ENCODE results near the gene EPHB1.

GRCh38 chr3:134952371-134952770 is 157.3 kb downstream of the EPHB1 start:
- TF ChIP-seq, protein P1, sequence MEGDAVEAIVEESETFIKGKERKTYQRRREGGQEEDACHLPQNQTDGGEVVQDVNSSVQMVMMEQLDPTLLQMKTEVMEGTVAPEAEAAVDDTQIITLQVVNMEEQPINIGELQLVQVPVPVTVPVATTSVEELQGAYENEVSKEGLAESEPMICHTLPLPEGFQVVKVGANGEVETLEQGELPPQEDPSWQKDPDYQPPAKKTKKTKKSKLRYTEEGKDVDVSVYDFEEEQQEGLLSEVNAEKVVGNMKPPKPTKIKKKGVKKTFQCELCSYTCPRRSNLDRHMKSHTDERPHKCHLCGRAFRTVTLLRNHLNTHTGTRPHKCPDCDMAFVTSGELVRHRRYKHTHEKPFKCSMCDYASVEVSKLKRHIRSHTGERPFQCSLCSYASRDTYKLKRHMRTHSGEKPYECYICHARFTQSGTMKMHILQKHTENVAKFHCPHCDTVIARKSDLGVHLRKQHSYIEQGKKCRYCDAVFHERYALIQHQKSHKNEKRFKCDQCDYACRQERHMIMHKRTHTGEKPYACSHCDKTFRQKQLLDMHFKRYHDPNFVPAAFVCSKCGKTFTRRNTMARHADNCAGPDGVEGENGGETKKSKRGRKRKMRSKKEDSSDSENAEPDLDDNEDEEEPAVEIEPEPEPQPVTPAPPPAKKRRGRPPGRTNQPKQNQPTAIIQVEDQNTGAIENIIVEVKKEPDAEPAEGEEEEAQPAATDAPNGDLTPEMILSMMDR (IDR thresholded peaks at IDR 0.05) = no peak
- TF ChIP-seq POLR2A (IDR thresholded peaks at IDR 0.05) = no peak

All from esophagus squamous epithelium (tissue), 4 donors.